C4-2B (cell line): ENCODE data around the gene SLX4IP.

Experiments used
- H3K27ac ChIP-seq: fragments of 450-650 bp; 2 replicates; pipeline ENCODE4 v1.5.1; 2017
- CTCF ChIP-seq: fragments of 450-650 bp; conservative IDR thresholded peaks from 2 replicates; pipeline ENCODE4 v1.5.1; 2017; ENCODE audit warnings: mild to moderate bottlenecking
- ZFX ChIP-seq: fragments of 450-650 bp; IDR thresholded peaks from 2 replicates; pipeline ENCODE4 v1.6.1; 2017

SLX4IP gene

GRCh38 chr20:10672624-10673127 lies 237.6 kb downstream of the SLX4IP start:
- TF ChIP-seq CTCF, result no peak
- no peak for TF ChIP-seq ZFX
- H3K27ac ChIP-seq, result peak overlapping the region; percentile 82

GRCh38 chr20:10673176-10673841 lies 238.2 kb downstream of the SLX4IP start:
- H3K27ac ChIP-seq, result peak overlapping the region; percentile 82
- TF ChIP-seq ZFX, result no peak
- no peak for TF ChIP-seq CTCF

- TF ChIP-seq ZFX (peak; percentile 40), CTCF (no peak)
- peak within 1 kb of the TSS; percentile 82 for H3K27ac ChIP-seq
Observed at GRCh38 chr20:10673842-10674683, 239.0 kb downstream of the SLX4IP start, which contains the start of gene JAG1. Gene JAG1, minus strand, starts transcription at chr20:10673999. Its CDS starts 469 bp downstream, at chr20:10673530.

- H3K27ac ChIP-seq, result peak overlapping the region; percentile 82
- TF ChIP-seq CTCF, result peak; percentile 84
- no peak for TF ChIP-seq ZFX
Observed at GRCh38 chr20:10674684-10675449, 239.8 kb downstream of the SLX4IP start.

- H3K27ac ChIP-seq, result no peak overlapping the region
- TF ChIP-seq ZFX (no peak), CTCF (no peak)
Observed at GRCh38 chr20:10675450-10675848, 240.3 kb downstream of the SLX4IP start.

- TF ChIP-seq ZFX (no peak), CTCF (no peak)
- H3K27ac ChIP-seq, result no peak overlapping the region
Observed at GRCh38 chr20:10676518-10676917, 241.4 kb downstream of the SLX4IP start.
